Keratinocyte (primary cell): ENCODE measurements around the gene KCNC4.

Experiments
- EZH2 ChIP-seq: IDR thresholded peaks from one replicate; pipeline ENCODE4 v1.6.1; 2012; ENCODE audit warnings: inconsistent platforms, mild to moderate bottlenecking, low read length, moderate library complexity
- TF ChIP-seq, protein P1 (sequence below), 3 experiments: IDR thresholded peaks in 1 of 3; conservative IDR thresholded peaks in 1 of 3; optimal IDR thresholded peaks in 1 of 3; 2 replicates in 2 of 3; 3 replicates in 1 of 3; pipeline versions ENCODE3 to v1.5.1; 2011; ENCODE audit warnings: low read length in 3 of 3, mild to moderate bottlenecking in 3 of 3, moderate library complexity in 2 of 3, control low read depth in 1 of 3, inconsistent platforms in 1 of 3; ENCODE audit not compliant: insufficient read depth in 2 of 3; ENCODE audit errors: extremely low read depth in 1 of 3

- TF ChIP-seq, protein P1, sequence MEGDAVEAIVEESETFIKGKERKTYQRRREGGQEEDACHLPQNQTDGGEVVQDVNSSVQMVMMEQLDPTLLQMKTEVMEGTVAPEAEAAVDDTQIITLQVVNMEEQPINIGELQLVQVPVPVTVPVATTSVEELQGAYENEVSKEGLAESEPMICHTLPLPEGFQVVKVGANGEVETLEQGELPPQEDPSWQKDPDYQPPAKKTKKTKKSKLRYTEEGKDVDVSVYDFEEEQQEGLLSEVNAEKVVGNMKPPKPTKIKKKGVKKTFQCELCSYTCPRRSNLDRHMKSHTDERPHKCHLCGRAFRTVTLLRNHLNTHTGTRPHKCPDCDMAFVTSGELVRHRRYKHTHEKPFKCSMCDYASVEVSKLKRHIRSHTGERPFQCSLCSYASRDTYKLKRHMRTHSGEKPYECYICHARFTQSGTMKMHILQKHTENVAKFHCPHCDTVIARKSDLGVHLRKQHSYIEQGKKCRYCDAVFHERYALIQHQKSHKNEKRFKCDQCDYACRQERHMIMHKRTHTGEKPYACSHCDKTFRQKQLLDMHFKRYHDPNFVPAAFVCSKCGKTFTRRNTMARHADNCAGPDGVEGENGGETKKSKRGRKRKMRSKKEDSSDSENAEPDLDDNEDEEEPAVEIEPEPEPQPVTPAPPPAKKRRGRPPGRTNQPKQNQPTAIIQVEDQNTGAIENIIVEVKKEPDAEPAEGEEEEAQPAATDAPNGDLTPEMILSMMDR (optimal IDR thresholded peaks at IDR 0.05 in 1 of 3, IDR thresholded peaks at IDR 0.05 in 1 of 3, conservative IDR thresholded peaks at IDR 0.05 in 1 of 3; ENCODE audit: extremely low read depth in 1 of 3, insufficient read depth in 2 of 3, low read length in 3 of 3), result no peak
- no peak for TF ChIP-seq EZH2
Measured at GRCh38 chr1:110234691-110235090, 24.6 kb downstream of the KCNC4 start.
